OCI-LY3 (cell line): Measurements from ENCODE around the gene CPAMD8.

Source experiments
- EZH2phosphoT487 ChIP-seq: fragments of 200-600 bp; shearing (Covaris generic); IDR thresholded peaks from 2 replicates; pipeline ENCODE4 v1.6.1; 2018; ENCODE audit warnings: antibody characterized with exemption, mixed run types, low read depth
- TF ChIP-seq, protein P1 (sequence below): fragments of 200-600, 300-600 bp; sonication (generic); IDR thresholded peaks from 2 replicates; pipeline ENCODE4 v1.5.1; 2014; ENCODE audit warnings: antibody characterized with exemption, low read length, low read depth

DNA sequence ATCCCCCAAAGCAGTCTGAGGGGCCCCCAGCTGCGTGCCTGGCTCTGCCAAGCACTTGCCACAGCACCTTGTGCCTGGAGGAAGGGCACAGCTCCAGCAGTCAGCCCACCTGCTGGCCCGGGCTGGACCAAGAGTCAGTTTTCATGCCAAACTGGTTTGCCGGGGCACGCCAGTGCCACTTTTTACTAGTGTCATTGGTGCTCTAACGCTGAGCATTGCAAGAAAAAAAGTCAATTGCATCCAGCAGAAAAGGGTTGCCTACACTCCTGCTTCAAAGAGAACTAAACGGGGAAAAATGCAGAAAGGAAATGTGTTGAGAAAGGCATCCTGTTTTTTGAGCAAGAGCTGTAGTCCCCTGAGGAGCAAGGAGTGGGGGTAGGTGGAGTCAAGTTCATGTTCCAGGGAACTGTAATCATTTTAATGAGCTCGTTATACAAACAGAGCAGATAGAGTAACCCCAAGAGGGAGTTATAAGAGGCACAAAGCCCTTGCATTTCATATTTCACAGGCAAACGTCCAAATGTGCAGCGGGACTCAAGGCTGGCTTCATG lies 69.4 kb downstream of the CPAMD8 start:
- TF ChIP-seq, protein P1, sequence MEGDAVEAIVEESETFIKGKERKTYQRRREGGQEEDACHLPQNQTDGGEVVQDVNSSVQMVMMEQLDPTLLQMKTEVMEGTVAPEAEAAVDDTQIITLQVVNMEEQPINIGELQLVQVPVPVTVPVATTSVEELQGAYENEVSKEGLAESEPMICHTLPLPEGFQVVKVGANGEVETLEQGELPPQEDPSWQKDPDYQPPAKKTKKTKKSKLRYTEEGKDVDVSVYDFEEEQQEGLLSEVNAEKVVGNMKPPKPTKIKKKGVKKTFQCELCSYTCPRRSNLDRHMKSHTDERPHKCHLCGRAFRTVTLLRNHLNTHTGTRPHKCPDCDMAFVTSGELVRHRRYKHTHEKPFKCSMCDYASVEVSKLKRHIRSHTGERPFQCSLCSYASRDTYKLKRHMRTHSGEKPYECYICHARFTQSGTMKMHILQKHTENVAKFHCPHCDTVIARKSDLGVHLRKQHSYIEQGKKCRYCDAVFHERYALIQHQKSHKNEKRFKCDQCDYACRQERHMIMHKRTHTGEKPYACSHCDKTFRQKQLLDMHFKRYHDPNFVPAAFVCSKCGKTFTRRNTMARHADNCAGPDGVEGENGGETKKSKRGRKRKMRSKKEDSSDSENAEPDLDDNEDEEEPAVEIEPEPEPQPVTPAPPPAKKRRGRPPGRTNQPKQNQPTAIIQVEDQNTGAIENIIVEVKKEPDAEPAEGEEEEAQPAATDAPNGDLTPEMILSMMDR, result no peak
- TF ChIP-seq EZH2phosphoT487, result no peak
